K562 (cell line): Measurements from ENCODE around the gene DDIT3. TPM values are rescaled to one million over a fixed set of nuclear protein-coding genes. Genes with fewer than 3 reads are reported as not detected.

Experiments used
- ATF4 ChIP-seq: fragments of 450-650 bp; formaldehyde crosslinking; IDR thresholded peaks from 2 replicates; pipeline ENCODE4 v1.4.0; 2022; ENCODE audit warnings: mild to moderate bottlenecking, moderate library complexity
- E2F4 ChIP-seq: sonication (generic); formaldehyde crosslinking; IDR thresholded peaks from 2 replicates; pipeline ENCODE4 v1.8.0; 2022; ENCODE audit warnings: mild to moderate bottlenecking, low read depth, missing genetic modification reagents
- KAT7 ChIP-seq: sonication (generic); formaldehyde crosslinking; IDR thresholded peaks from 2 replicates; pipeline ENCODE4 v1.8.0; 2022; ENCODE audit warnings: missing genetic modification reagents, mild to moderate bottlenecking, borderline replicate concordance
- KLF10 ChIP-seq: fragments of 250-450 bp; sonication (Bioruptor Pico); IDR thresholded peaks from 2 replicates; pipeline ENCODE4 v1.6.1; 2021; ENCODE audit warnings: matching md5 sums
- MAX ChIP-seq: sonication (generic); formaldehyde crosslinking; IDR thresholded peaks from 2 replicates; pipeline ENCODE4 v1.9.0; 2022; ENCODE audit warnings: mild to moderate bottlenecking, missing genetic modification reagents
- MEIS2 ChIP-seq: fragments of 450-650 bp; IDR thresholded peaks from 2 replicates; pipeline ENCODE4 v1.6.1; 2014; ENCODE audit warnings: mild to moderate bottlenecking; ENCODE audit not compliant: partially characterized antibody
- SMARCB1 ChIP-seq: IDR thresholded peaks from 2 replicates; pipeline ENCODE4 v1.6.1; 2011; ENCODE audit warnings: improper control_type of control experiment, low read depth; ENCODE audit not compliant: insufficient read length
- ZBTB40 ChIP-seq, 2 experiments: fragments of 450-650 bp in 1 of 2; sonication (generic) in 1 of 2; formaldehyde crosslinking in 1 of 2; IDR thresholded peaks; 2 replicates each; pipeline versions ENCODE4 v1.7.1 to v1.9.0; 2016 to 2022; ENCODE audit warnings: inconsistent platforms in 1 of 2, mild to moderate bottlenecking in 1 of 2, missing genetic modification reagents in 1 of 2
- ZNF239 ChIP-seq: fragments of 250-450 bp; sonication (Bioruptor Pico); IDR thresholded peaks from 2 replicates; pipeline ENCODE4 v1.4.0; 2020; ENCODE audit warnings: mild to moderate bottlenecking
- ZNF518B ChIP-seq: fragments of 250-450 bp; sonication (Bioruptor Pico); IDR thresholded peaks from 2 replicates; pipeline ENCODE4 v1.5.0; 2021; ENCODE audit warnings: mild to moderate bottlenecking, moderate library complexity
- ZNF740 ChIP-seq, 3 experiments: fragments of 200-800 bp in 1 of 3; sonication (Bioruptor generic) in 1 of 3; sonication (generic) in 1 of 3; formaldehyde crosslinking in 1 of 3; IDR thresholded peaks; 2 replicates each; pipeline versions ENCODE4 v1.6.1 to v1.8.0; 2016 to 2022; ENCODE audit warnings: mild to moderate bottlenecking in 2 of 3, missing compliant biosample characterization in 2 of 3, missing genetic modification characterization in 2 of 3, missing genetic modification reagents in 1 of 3
- polyA plus RNA-seq, 8 experiments: library from polyadenylated mRNA; depleted of rRNA in 4 of 8; stranded (reverse) in 5 of 8; unstranded in 3 of 8; fragments of >200 nt; fragmentation: Nextera tagmentation in 2 of 8; fragmentation: Illumina TruSeq in 1 of 8; extraction: Ambion mirVana in 2 of 8; extraction: Trizol in 1 of 8; gene quantifications; 2 replicates each; pipeline versions ENCODE4 v1.2.1 to v1.2.3, GENCODE V29; 2011 to 2014; ENCODE audit warnings: inconsistent platforms in 1 of 8, missing spikeins in 1 of 8
- total RNA-seq, 7 experiments: library from RNA; depleted of rRNA in 6 of 7; stranded (reverse); fragments of >200 nt in 6 of 7; fragmentation: Illumina TruSeq in 2 of 7; extraction: Trizol in 2 of 7; gene quantifications; 2 replicates each; pipeline versions ENCODE4 v1.2.1 to v1.2.3, GENCODE V29; 2011 to 2021; ENCODE audit warnings: low replicate concordance in 1 of 7

Gene DDIT3
- total and polyA plus RNA-seq, 9 of the 15 experiments (the other 6 are each of a cell fraction or from before 2014, with no cell fraction given), result 59.1 to 272 (median 89.9) TPM

GRCh38 chr12:57552306-57552651 is 32.0 kb upstream of the DDIT3 start (continued):
- no peak for TF ChIP-seq ZBTB40 (IDR thresholded peaks at IDR 0.05)
- no peak for TF ChIP-seq ZBTB40 (CRISPR knock-in tag; IDR thresholded peaks at IDR 0.05)
- no peak for TF ChIP-seq ATF4 (CRISPR knock-in tag)
- no peak for TF ChIP-seq E2F4
- no peak for TF ChIP-seq KAT7
- no peak for TF ChIP-seq SMARCB1
- no peak for TF ChIP-seq KLF10 (CRISPR knock-in tag)
- TF ChIP-seq ZNF239 (CRISPR knock-in tag), result no peak
- no peak for TF ChIP-seq MAX (CRISPR knock-in tag)
- TF ChIP-seq MEIS2, result peak; percentile 94
- no peak for TF ChIP-seq ZNF740 (CRISPR knock-in tag; IDR thresholded peaks at IDR 0.05)
- no peak for TF ChIP-seq ZNF740 (tag; IDR thresholded peaks at IDR 0.05)
- no peak for TF ChIP-seq ZNF518B (CRISPR knock-in tag)
